Measurements from ENCODE around the gene LIMD2.

DNA sequence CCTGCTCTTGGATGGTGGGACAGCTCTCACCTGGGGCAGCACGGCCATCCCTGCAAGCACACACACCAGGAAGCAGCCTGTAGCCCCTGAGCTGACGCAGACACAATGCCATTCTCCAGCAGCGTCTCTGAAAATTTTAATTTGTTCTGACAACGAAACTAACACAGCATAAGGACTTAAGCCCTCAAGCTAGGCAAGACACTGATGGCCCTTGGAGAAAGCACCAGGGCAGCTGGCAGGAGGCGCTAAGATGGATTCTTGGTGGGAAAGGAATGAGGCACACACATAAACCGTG is 2.7 kb upstream of the LIMD2 start:
- no peak; the same call in 1 of the 2 replicates for TF ChIP-seq POLR2A (IDR thresholded peaks at IDR 0.05; ENCODE audit: low read depth, low read length)
- TF ChIP-seq POLR2AphosphoS5 (IDR thresholded peaks at IDR 0.05; ENCODE audit: low read depth, low read length), result no peak
- TF ChIP-seq TAF1 (IDR thresholded peaks at IDR 0.05; ENCODE audit: borderline replicate concordance, low read depth, low read length), result no peak
